NCI-H510A (cell line): Measurements from ENCODE around the gene PDE11A.
"Not testable (repeated sequence)": the region's sequence is repeated elsewhere in the genome, so short reads cannot be mapped to it uniquely, and the experiment has no call there.

Source experiments
- DNase-seq: peaks from one replicate; lab custom pipeline; 2025; lab: John Stamatoyannopoulos, UW

Gene PDE11A

DNA sequence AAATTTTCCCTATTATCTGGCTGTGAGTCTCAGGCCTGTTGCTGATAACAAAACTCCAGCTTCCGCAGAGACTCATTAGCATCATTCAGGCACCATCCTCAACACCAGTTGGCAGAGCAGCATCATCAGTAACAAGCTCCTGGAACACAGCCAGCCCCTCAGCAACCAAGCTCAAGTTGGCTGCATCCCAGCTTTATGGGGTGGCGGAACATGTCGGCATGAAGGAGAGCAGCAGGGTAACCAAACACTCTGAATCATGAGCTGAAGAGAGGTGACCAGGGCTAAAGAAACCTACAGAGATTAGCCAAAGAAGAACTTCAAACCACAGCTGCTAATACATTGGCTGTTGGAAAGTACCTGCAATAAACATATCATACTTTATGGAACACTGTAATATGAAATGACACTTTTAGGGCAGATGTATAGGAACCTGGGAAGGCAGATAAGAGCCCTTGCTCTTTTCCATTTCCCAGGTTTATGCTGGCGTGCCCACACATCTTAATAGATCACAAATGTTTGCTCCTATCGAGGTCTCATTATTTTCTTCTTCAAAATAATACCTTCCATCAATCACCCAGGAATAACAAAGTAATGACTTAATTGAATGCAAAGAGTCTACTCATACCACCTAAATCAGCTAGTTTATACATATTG lies 63.8 kb downstream of the PDE11A start:
- DNase-seq = peak; percentile 98

- DNase-seq = no peak
These were observed 65.9 kb downstream of the PDE11A start for GRCh38 chr2:178006710-178007109.

DNA sequence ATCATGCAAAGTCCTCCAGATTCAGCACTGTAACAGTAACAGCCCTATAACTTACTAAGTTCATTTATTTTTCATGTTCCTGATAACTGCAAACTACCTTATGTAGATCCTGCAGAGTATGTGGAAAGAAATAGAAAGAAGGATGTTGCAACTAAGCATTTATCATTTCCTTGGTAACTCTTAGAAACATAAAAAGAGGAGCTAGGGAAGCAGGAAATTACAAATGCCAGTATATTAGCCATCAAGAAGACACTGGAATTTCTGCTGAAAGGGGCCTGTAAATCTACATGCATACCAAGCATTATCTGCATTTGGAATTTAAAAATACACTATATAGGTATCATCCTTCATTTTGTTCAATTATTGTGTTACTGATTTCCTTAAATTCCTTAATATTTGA lies 66.8 kb downstream of the PDE11A start:
- DNase-seq = no peak

DNA sequence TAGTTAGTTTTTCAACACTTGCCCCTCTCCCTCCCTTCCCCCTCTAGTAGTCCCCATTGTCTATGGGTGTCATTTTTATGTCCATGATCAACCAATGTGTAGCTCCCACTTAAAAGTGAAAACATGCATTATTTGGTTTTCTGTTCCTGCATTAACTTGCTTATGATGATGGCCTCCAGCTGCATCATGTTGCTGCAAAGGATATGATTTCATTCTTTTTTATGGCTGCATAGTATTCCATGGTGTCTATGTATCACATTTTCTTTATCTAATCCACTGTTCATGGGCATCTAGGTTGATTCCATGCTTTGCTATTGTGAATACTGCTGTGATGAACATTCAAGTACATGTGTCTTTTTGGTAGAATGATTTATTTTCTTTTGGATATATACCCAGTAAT lies 70.5 kb downstream of the PDE11A start:
- no peak for DNase-seq

- no peak for DNase-seq
These were observed 73.6 kb downstream of the PDE11A start for GRCh38 chr2:177998996-177999395.

GRCh38 chr2:177998006-177998405 lies 74.6 kb downstream of the PDE11A start:
- DNase-seq = no peak

DNA sequence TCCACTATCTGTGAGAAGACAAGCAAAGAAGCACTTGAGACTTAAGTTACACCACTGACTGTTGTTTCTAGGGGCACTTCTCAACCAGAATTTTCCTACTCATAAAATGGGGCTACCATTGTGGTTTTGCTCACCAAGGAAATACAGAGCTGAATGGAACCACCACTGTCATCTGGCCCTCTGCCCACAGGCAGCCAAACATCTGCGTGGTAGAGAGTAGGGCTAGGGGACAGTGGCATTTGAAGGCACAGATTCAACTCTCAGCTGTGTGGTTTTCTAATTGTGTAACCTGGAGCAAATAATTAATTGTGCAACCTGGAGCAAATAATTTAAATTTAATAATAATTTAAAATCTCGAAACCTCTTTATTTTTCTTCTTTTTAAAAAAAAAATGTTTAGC lies 79.6 kb downstream of the PDE11A start:
- no peak for DNase-seq

DNA sequence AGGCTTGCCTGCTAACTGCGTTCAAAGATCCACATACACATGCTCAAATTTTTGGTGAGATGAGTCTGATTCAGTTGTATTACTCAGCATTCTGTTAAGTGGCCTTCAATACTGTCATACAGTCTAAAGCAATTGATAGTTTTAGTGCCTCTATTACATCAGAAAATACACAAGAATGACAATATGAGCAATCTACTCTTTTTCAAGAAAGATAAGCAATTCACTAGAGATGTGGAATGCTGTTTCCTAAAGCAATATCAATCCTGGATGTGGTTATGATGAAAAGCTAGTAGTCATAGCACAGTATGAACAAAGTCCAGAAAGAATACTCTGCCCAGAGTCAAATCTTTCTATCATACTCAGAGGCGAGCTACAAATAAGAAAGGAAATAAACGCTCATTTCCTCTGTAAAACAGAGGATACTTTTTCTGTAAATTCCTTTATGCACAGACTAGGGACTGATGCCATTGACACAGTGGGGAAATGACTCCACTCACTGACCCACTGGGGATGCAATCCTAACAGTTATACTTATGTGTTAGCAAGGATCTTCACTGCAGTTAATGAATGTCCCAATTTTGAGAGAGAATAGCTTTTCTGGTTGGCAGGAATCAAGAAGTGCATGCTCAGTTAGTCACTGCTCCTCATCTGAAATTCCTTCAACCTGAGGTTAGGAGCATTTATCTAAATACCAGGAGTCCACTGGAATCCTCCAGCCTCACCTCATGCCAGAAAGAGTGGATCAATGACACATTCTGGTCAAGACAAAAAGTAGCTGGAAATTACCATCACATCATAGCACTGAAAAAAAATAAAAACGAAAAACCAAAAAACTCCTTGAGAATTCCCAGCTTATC lies 83.3 kb downstream of the PDE11A start:
- no peak for DNase-seq

DNA sequence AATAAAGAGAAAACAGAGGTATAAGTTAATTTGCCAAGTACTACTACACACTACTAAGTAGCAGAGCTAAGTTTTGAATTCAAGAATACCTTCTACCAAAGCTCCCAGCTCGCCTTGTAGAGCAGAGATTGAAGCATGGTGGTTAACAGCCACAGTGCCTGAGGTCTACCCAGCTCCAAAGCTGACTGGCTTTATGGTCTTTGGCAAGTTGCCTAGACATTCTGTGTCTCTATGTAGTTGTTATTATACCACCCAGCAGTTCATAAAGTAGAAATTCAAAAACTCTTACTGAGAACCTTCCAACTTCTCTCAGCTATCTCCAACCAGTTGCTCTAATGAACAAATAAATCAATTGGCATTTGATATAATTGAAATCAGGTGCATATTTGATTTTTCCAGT lies 87.8 kb downstream of the PDE11A start:
- DNase-seq = peak; percentile 3

DNA sequence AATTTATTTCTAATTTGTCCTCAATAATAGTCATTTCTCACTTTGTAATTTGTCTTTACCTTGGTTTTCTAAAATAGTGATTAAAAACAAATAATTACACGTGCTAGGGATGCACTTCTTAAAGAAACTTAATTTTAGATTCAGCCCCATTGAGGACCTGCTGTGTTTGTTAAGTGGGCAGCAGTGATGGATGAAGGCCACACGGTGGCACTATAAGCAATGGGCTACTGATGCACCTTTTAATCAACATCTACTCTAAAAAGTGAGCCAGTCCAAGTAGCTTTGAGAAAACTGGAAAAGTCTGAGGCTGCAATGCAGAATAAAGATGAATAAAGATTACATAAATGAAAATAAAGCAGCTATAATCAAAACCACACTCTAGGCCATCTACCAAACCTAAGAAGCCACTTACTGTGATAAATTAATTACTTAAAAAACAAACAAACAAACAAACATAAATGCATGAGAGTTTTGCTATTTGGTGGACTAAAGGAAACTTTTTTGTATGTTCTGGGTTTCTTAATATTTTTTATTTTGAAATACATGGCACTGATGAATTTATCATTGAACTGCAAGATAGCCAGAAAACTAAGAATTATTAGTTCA lies 89.3 kb downstream of the PDE11A start:
- peak; percentile 68 for DNase-seq

- DNase-seq = peak; percentile 20
These were observed 99.8 kb downstream of the PDE11A start for GRCh38 chr2:177972782-177973181.

DNA sequence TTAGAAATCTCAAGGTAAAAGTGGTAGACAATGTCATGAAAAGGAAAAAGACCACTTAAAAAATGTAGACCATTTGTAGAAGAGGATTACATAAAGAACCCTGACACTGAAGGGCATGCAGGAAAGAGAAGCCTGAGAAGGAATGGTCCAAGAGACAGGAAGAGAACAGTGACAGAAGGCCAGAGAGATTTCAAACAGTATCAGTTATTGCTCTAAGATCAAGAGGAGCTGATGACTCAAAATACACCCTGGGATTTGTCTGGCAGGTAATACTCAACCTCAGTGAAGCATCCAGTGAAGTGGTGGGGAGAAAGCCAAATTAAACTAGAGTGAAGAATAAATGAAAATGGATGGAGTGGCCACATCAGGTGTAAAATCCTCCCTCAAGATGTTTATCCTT lies 100.5 kb downstream of the PDE11A start:
- DNase-seq = no peak

DNA sequence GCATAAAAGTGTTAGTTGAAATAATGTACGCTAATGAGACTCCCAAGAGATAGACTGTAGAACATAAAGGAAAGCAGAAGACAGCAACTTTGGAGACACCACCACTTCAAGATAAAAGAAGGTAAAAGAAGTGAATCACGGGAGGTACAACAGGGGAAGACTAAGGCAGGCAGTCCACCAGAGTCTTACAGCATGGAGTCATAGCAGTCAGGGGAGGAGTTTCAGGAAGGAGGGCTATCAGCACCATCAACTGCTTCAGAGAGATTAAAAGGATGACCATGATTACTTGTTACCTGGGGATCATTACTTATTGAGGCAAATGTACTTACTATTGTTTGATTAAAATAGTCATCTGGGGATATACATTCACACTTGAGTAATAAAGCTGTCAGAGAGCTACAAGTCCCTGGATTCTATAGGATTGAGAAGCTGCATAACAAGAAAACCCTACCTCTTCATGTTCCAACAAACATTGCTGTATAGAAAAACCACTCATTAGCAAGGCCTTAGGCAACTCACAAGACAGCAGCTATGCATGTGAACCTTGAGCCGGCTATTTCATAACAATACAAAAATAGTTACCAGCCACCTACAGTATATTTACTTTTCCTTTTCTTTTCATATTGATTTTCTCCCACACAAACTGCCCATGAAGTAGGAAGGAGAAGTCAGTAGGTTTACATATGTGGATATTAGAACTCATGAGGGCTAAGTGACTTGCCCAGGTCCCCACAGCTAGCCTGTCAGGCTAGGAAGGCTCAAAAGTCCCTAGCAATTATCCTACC lies 101.7 kb downstream of the PDE11A start:
- DNase-seq = no peak

DNA sequence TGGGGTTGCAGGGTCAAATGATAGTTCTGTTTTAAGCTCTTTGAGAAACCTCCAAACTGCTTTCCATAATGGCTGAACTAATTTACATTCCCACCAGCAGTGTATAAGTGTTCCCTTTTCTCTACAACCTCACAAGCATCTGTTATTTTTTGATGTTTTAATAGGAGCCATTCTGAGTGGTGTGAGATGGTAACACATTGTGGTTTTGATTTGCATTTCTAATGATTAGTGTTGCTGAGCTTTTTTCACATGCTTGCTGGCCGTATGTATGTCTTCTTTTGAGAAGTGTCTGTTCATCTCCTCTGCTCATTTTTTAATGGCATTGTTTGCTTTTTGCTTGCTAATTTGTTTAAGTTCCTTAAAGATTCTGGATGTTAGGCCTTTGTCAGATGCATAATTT lies 107.7 kb downstream of the PDE11A start:
- DNase-seq = no peak

DNA sequence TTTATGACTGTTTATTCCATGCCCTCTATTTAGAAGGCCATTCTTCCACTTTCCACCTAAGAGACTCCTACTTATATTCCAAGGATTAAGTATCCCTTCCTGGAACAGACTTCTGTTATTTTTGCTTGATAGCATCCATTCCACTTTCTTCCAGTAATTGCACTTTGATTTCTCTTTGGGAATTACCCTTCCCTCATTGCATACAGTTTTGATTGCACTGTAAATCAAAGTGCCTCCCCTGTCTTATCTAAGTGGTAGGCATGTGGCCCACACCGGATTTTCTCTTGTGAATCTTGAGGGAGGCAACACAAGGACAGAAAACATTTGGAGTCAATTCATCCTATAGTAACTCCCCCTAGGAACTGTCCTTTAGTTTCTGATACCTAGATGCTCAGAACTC lies 120.4 kb downstream of the PDE11A start:
- no peak for DNase-seq

DNA sequence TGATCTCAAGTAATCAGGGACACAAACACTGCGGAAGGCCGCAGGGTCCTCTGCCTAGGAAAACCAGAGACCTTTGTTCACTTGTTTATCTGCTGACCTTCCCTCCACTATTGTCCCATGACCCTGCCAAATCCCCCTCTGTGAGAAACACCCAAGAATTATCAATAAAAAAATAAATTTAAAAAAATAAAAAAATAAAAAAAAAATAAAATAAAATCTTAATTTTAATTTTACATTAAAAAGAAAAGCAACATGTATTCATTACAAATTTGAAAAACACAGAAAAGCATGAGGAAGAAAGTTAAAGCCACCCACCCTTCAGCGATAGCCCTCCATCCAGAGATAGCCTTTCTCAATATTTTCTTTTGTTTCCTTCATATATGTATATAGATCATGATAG lies 125.0 kb downstream of the PDE11A start:
- DNase-seq = not testable (repeated sequence)

DNA sequence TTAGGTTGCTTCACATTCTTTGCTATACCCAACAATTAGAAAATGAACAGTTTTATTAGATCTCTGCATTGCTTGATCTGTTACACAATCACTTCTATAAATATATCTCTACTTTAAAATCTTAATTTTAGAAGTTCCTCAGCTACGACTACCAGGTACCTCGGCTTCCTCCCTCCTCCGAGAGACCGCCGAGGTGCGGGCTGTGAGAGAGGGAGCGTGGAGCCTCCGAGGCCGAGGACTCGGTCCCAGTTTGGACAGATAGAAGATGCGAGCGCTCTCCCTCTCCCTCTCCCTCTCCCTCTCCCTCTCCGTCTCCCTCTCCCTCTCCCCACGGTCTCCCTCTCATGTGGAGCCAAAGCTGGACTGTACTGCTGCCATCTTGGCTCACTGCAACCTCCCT lies 128.0 kb downstream of the PDE11A start:
- DNase-seq = not testable (repeated sequence)

DNA sequence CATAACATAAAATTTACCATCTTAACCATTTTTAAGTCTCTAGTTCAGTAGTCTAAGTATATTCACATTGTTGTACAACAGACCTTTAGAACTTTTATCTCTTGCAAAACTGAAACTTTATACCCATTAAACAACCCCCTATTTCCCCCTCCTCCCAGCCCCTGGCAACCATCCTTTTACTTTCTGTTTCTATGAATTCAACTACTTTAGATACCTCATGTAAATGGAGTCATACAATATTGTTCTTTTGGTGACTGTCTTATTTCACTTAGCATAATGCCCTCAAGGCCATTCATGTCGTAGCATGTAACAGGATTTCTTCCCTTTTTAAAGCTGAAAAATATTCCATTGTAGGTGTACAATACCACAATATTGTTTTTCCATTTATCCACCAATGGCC lies 129.8 kb downstream of the PDE11A start:
- no peak for DNase-seq

DNA sequence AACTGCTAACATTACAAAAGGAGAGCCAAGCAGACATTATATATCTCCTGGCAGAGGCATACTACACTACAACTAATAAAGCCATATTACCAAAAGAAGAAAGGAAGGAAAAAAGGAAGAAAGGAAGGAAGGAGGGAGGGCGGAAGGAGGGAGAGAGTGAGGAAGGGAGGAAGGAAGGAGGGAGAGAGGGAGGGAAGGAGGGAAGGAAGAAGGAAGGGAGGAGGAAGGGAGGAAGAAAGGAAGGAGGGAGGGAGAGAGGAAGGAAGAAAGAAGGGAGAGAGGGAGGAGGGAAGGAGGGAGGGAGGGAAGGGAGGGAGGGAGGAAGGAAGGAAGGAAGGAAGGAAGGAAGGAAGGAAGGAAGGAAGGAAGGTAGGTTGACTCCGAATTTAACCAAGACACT lies 133.4 kb downstream of the PDE11A start:
- no peak for DNase-seq

GRCh38 chr2:177930916-177931315 lies 141.7 kb downstream of the PDE11A start:
- DNase-seq = no peak

DNA sequence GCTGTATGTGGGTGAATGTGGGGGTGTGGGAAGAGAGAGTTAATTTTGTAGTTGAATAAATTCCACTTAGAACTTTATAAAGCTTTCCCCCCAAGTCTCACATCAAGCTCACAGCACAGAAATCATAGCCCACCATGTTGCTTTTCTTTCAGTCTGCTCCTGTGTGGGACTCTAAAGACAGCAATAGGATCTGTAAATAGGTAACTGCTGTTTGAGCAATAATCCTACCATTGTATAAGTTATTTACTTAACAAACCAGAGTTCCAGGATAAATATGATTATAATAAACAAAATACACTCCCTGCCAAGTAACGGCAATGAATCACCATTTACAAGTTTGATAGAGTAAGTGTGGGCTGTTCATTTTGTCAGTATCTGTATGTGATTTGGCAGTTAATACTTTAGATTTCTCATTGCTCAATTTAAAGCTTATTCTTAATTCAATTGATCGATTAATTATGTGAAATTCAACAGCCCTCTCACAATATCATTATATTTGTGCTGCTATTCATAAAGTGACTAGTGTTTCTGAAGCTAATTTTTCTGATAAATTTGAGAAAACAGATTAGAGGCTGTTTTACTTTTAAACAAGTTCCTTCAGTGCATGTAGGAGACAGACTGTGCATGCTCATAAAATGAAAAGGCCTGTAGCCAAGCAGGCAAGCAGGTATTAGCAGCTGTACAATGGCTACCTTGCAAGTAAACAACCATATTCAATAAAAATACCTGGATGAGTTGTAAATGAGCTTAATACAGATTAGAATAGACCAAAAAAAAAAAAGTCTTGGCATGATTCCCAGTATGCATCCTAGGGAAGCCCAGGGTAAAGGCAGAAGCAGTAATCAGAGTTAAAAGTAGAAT lies 142.7 kb downstream of the PDE11A start:
- DNase-seq = no peak
